IMR-90 (cell line): ENCODE results near the gene LAMB3.

Source experiments
- POLR2A ChIP-seq: IDR thresholded peaks from 2 replicates; pipeline ENCODE4 v1.6.1; 2012; ENCODE audit warnings: mild to moderate bottlenecking, low read depth, low read length
- RFX5 ChIP-seq: IDR thresholded peaks from 2 replicates; pipeline ENCODE4 v1.8.0; 2012; ENCODE audit warnings: low read depth, mild to moderate bottlenecking, low read length, moderate library complexity
- TF ChIP-seq, protein P1 (sequence below): conservative IDR thresholded peaks from 2 replicates; pipeline ENCODE4 v1.5.1; 2012; ENCODE audit warnings: mild to moderate bottlenecking, low read depth, low read length, improper control_type of control experiment

DNA sequence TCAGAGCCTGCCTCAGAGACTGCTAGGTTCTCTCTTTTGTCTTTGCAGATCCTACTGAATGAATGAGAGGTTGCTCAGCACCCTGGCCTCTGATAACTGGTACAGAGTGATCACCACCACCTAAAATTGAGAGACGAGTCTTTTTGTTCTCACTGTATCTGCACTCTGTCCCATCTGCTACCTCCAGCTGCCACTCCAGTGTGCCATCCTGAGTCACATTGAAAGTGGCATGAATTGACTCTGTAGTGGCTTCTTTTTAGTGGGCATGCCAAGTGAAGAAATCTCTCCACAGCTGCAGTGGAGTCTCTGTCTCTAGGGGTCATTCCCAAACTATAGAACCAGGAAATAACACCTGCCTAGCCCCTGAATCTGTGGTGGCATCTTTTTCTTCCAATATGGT, 54.0 kb downstream of the LAMB3 start:
- TF ChIP-seq RFX5 = no peak
- no peak for TF ChIP-seq POLR2A
- TF ChIP-seq, protein P1, sequence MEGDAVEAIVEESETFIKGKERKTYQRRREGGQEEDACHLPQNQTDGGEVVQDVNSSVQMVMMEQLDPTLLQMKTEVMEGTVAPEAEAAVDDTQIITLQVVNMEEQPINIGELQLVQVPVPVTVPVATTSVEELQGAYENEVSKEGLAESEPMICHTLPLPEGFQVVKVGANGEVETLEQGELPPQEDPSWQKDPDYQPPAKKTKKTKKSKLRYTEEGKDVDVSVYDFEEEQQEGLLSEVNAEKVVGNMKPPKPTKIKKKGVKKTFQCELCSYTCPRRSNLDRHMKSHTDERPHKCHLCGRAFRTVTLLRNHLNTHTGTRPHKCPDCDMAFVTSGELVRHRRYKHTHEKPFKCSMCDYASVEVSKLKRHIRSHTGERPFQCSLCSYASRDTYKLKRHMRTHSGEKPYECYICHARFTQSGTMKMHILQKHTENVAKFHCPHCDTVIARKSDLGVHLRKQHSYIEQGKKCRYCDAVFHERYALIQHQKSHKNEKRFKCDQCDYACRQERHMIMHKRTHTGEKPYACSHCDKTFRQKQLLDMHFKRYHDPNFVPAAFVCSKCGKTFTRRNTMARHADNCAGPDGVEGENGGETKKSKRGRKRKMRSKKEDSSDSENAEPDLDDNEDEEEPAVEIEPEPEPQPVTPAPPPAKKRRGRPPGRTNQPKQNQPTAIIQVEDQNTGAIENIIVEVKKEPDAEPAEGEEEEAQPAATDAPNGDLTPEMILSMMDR = no peak
